Thyroid gland (tissue), 4 donors: ENCODE measurements around the gene CCDC148.

Source experiments
- POLR2A ChIP-seq, 2 donors: fragments of 450-650 bp; IDR thresholded peaks; one replicate each; pipeline ENCODE4 v1.6.1; 2017; ENCODE audit warnings: antibody characterized with exemption in 2 of 2, mild to moderate bottlenecking in 2 of 2, moderate library complexity in 1 of 2
- TF ChIP-seq, protein P1 (sequence below), 6 experiments: fragments of 200-600 bp in 3 of 6; fragments of 450-650 bp in 3 of 6; sonication (generic) in 3 of 6; IDR thresholded peaks; one replicate each; pipeline ENCODE4 v1.5.1; 2016 to 2019; ENCODE audit warnings: antibody characterized with exemption in 6 of 6, mild to moderate bottlenecking in 2 of 6, inconsistent platforms in 1 of 6, moderate library complexity in 1 of 6

DNA sequence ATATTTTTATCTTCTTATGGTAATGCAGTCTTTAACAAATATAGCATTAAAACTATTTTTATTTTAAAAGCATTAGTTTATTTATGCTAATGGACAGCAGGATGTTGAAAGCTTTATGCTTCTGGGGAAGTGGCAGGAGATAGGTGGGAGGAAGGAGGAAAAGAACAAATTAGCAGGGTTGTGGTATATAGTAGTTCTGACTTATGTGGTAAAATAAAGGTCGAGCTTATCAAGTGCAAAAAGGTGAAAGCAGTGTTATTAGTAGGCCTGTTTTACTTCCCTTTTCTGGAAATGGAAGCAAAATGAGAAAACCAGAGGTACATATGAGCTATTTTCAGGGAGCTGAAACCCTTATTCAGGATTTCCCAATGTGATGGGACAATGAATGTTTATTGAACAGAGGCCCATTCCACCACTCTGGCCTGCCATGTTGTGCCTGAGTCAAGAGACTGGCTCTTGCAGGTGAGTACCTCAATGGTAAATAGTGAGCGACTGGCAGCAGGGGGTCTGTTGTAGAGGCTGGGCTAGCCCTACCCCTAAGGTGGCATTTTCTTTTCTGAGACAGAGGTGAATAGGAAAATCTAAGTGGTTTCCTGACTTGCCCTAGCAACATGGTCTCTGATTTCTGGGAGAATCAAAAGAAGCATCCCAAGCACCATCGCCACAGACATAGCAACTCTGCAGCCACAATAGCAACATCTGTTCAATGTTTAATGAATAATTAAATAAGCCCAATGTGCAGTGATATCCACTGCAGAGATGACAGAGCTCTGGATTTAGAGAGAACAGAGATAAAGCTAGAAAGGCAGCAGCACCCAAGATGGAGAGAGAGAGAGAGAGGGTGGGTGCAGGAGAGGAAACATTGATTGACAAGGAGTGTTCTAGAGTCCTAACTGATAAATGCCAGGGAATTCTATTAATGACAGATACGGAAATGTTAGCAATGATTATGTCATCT lies 235.2 kb downstream of the CCDC148 start:
- TF ChIP-seq, protein P1, sequence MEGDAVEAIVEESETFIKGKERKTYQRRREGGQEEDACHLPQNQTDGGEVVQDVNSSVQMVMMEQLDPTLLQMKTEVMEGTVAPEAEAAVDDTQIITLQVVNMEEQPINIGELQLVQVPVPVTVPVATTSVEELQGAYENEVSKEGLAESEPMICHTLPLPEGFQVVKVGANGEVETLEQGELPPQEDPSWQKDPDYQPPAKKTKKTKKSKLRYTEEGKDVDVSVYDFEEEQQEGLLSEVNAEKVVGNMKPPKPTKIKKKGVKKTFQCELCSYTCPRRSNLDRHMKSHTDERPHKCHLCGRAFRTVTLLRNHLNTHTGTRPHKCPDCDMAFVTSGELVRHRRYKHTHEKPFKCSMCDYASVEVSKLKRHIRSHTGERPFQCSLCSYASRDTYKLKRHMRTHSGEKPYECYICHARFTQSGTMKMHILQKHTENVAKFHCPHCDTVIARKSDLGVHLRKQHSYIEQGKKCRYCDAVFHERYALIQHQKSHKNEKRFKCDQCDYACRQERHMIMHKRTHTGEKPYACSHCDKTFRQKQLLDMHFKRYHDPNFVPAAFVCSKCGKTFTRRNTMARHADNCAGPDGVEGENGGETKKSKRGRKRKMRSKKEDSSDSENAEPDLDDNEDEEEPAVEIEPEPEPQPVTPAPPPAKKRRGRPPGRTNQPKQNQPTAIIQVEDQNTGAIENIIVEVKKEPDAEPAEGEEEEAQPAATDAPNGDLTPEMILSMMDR (IDR thresholded peaks at IDR 0.05), result no peak
- no peak for TF ChIP-seq POLR2A (IDR thresholded peaks at IDR 0.05)
